AG04450 (cell line): ENCODE measurements around the gene TPSG1. TPM values are rescaled to one million over a fixed set of nuclear protein-coding genes. Genes with fewer than 3 reads are reported as not detected.

Source experiments
- CTCF ChIA-PET: fragments of 300-600, 350-600 bp; formaldehyde crosslinking; extraction: SDS; loops from one replicate; lab custom pipeline; 2022; ENCODE audit warnings: antibody characterized with exemption, inconsistent platforms; lab: Charles Lee
- POLR2A ChIA-PET: fragments of 350-600 bp; formaldehyde crosslinking; extraction: SDS; loops from one replicate; lab custom pipeline; 2021; ENCODE audit warnings: antibody characterized with exemption, inconsistent platforms; lab: Yijun Ruan, JAX
- DNase-seq: peaks from one replicate; pipeline ENCODE4 v3.0.0-alpha.2; 2011; ENCODE audit warnings: low read depth, low spot score
- H3K27ac ChIP-seq: one replicate; pipeline ENCODE4 v1.5.1; 2012; ENCODE audit warnings: low read depth, low read length, control low read depth
- H3K27me3 ChIP-seq: one replicate; pipeline ENCODE4 v1.6.0; 2012; ENCODE audit warnings: low read length; ENCODE audit not compliant: control insufficient read depth, insufficient read depth
- H3K4me3 ChIP-seq: 2 replicates; pipeline ENCODE4 v1.5.1; 2011; ENCODE audit warnings: mild to moderate bottlenecking, low read depth, low read length, control low read depth
- H3K9me3 ChIP-seq: 2 replicates; pipeline ENCODE4 v1.5.1; 2012; ENCODE audit warnings: low read length; ENCODE audit not compliant: control insufficient read depth, insufficient read depth
- polyA plus RNA-seq: library from polyadenylated mRNA; depleted of rRNA; stranded (reverse); fragments of >200 nt; gene quantifications from 2 replicates; pipeline ENCODE4 v1.2.3, GENCODE V29; 2011
- TF ChIP-seq, protein P1 (sequence below): IDR thresholded peaks from 2 replicates; pipeline ENCODE4 v1.5.1; 2011; ENCODE audit warnings: low read depth, low read length, control low read depth, inconsistent platforms

The TPSG1 gene
- polyA plus RNA-seq, 1 experiment = not detected

DNA sequence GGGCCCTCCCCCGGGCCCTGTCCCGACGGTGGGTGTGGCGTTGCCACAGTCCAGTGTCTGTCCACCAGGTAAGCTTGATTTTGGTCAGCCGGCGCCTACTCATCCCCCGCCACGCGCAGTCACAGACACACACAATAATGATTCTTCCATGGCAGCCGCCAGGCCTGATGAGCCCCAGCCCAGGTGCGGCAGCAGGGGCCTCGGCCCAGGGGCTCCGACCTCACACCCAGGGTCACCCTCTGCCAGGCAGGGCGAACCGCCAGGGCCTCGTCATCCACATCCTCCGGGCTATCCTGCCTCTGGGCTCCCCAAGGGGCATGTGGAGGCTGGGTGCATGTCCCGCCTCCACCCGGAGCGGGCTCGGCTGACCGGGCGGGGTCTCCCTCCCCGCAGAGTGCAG, 7.5 kb downstream of the TPSG1 start:
- POLR2A ChIA-PET = no interaction called here
- CTCF ChIA-PET = no interaction called here
- H3K4me3 ChIP-seq = no peak overlapping the region
- TF ChIP-seq, protein P1, sequence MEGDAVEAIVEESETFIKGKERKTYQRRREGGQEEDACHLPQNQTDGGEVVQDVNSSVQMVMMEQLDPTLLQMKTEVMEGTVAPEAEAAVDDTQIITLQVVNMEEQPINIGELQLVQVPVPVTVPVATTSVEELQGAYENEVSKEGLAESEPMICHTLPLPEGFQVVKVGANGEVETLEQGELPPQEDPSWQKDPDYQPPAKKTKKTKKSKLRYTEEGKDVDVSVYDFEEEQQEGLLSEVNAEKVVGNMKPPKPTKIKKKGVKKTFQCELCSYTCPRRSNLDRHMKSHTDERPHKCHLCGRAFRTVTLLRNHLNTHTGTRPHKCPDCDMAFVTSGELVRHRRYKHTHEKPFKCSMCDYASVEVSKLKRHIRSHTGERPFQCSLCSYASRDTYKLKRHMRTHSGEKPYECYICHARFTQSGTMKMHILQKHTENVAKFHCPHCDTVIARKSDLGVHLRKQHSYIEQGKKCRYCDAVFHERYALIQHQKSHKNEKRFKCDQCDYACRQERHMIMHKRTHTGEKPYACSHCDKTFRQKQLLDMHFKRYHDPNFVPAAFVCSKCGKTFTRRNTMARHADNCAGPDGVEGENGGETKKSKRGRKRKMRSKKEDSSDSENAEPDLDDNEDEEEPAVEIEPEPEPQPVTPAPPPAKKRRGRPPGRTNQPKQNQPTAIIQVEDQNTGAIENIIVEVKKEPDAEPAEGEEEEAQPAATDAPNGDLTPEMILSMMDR = no peak
- DNase-seq = no peak
- no peaks in the 10 kb centered on the region for H3K27me3 ChIP-seq
- H3K27ac ChIP-seq = no peak overlapping the region
- H3K9me3 ChIP-seq = peaks cover 8% of the 10 kb centered on the region; the same call in 1 of the 2 replicates

DNA sequence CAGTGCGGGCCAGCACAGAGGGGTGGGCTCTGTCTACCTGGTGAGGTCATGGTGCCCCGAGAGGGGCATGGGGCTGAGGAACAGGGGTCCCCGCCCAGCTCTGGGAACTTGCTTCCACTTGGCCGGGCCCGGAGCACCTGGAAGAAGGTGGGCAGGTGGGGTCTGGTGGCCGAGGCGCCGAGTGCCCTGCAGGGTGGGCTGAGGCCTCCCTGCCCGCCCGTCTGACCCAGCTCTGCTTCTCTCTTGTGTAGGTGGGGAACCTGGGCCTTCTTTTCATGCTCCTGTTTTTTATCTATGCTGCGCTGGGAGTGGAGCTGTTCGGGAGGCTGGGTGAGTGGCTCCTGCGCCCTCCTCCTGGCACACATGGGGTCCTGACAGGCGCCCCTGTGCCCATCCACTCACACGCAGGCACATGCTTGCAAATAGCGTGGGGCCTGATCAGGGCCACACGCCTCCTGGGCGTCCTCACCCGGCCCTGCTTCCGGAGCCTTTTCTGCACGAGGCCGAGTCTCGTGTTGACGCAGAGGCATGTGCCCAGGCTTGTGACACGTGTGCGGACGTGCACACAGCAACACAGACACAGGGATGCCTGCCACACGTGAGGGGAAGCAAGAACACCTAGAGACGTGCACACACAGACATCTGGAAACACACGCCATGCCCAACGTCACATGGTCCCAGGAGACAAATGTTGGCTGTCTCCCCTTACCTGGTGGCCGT, 8.2 kb downstream of the TPSG1 start:
- Histone ChIP-seq H3K27me3 (no peaks in the 10 kb centered on the region), H3K4me3 (no peak overlapping the region), H3K27ac (no peak overlapping the region), H3K9me3 (peaks cover 9% of the 10 kb centered on the region; the same call in 1 of the 2 replicates)
- TF ChIP-seq, protein P1 = no peak
- ChIA-PET CTCF (no interaction called here), POLR2A (no interaction called here)
- no peak for DNase-seq

DNA sequence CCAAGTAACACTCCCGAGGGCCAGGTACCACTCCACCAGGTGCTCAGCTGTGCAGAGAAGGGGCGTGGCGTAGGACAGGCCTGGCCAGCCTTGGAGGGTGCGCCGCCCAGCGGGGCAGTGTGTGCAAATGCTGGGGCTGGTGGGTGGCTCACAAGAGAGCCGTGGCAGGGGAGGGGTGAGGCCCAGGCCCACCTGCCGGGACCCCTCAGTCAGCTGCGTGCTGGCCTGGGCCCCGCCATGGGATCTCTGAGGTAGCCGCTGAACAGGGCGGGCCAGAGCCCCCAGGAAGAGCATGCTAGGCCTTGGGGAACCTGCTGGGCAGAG, 8.8 kb downstream of the TPSG1 start:
- TF ChIP-seq, protein P1 = no peak
- CTCF ChIA-PET = no interaction called here
- Histone ChIP-seq H3K27me3 (no peaks in the 10 kb centered on the region), H3K9me3 (peaks cover 15% of the 10 kb centered on the region; the same call in 1 of the 2 replicates), H3K4me3 (no peak overlapping the region), H3K27ac (no peak overlapping the region)
- POLR2A ChIA-PET = no interaction called here
- no peak for DNase-seq

DNA sequence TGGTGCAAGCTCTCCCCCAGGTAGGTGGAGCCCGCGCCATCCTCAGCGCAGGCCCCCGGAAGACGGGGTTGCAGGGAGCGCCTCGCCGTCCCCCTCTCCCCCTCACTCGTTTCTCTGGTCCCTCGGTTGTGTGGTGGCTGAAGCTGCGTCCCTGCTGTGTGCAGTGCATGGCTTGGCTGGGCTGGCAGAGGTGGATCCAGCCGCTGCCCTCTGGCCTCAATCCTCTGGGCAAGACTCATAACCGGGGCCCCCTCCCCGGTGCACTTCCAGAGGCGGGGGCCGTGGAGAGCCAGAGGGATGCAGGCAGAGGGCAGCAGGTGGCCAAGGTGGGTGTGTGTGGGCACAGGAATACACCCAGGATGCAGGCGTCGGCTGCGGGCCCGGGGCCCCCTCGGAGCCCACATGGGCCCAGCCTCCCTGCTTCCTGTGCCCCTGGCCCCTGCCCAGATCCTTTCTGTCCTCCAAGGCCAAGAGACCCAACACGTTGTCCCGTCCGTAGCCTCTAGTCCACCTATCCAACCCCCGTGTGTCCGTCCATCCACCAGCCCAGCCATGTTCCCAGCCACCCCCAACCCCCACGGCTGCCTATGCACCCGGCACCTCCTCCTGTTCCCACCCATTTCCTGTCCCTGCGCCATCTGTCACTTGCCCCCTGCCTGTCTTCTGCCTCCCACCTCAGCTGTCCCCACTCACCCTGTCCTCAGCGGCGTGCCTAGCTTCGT, 9.3 kb downstream of the TPSG1 start:
- Histone ChIP-seq H3K9me3 (peaks cover 20% of the 10 kb centered on the region; the same call in 1 of the 2 replicates), H3K4me3 (no peak overlapping the region), H3K27ac (no peak overlapping the region), H3K27me3 (no peaks in the 10 kb centered on the region)
- ChIA-PET POLR2A (no interaction called here), CTCF (no interaction called here)
- DNase-seq = no peak
- TF ChIP-seq, protein P1 = no peak

DNA sequence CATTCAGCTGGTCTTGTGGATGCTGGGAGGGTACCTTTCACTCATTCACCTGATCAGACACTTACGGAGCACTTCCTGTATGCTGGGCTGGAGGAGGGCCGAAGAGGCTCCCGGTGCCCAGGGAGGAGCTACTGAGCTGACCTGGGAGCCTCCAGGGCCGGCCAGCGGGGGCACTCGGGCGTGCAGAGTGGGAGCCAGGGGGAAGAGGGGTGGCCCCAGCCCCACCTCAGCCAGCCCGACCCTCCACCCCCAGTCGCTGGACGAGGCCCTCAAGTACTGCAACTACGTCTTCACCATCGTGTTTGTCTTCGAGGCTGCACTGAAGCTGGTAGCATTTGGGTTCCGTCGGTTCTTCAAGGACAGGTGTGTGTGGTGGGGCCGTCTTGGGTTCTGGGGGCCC, 10.3 kb downstream of the TPSG1 start:
- H3K27ac ChIP-seq = no peak overlapping the region
- no peak overlapping the region for H3K4me3 ChIP-seq
- no peaks in the 10 kb centered on the region for H3K27me3 ChIP-seq
- no peak for DNase-seq
- POLR2A ChIA-PET = no interaction called here
- CTCF ChIA-PET = no interaction called here
- peaks cover 28% of the 10 kb centered on the region; the same call in 1 of the 2 replicates for H3K9me3 ChIP-seq
- TF ChIP-seq, protein P1 = no peak
